HG02943 (cell line): ENCODE data around the gene CD46.

ENCODE experiments used
- ATAC-seq: cut with Tn5 transposase; IDR thresholded peaks from one replicate; pipeline ENCODE4 v1.9.1; 2021; ENCODE audit warnings: mild to moderate bottlenecking, low read depth, moderate library complexity; ENCODE audit not compliant: unreplicated experiment

Gene CD46

DNA sequence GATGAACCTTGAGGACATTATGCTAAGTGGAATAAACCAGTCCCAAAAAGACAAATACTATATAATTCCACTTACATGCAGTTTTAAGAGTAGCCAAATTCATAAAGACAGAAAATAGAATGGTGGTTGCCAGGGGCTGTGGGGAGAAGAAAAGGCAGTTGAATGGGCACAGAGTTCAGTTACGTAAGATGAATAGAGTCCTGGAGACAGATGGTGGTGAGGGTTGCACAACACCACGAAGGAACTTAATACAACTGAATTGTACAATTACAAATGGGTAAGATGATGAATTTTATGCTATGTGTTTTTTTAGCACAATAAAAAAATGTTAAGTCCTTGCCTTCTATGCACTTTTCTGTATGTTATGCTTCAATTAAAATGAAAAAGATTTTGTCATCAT lies 92.5 kb downstream of the CD46 start:
- ATAC-seq, result no peak
